Neural cell (in vitro differentiated cells): Measurements from ENCODE around the gene GGA1. TPM values are rescaled to one million over a fixed set of nuclear protein-coding genes. Genes with fewer than 3 reads are reported as not detected.

ENCODE experiments used
- H2AFZ ChIP-seq: fragments of 200-600, 300-800 bp; sonication (generic), shearing (Covaris generic); 2 replicates; pipeline ENCODE4 v1.6.0; 2014; ENCODE audit warnings: low read depth, mild to moderate bottlenecking, antibody characterized with exemption, low read length, moderate library complexity
- H3F3A ChIP-seq: fragments of 200-600 bp; shearing (Covaris generic); 2 replicates; pipeline ENCODE4 v1.6.1; 2016; ENCODE audit warnings: mild to moderate bottlenecking, moderate library complexity, mixed read lengths, antibody characterized with exemption, low read length; ENCODE audit not compliant: insufficient read depth, poor library complexity, severe bottlenecking
- H3K27ac ChIP-seq: fragments of 200-600, 300-800 bp; sonication (generic), shearing (Covaris generic); 2 replicates; pipeline ENCODE4 v1.5.1; 2014; ENCODE audit warnings: mild to moderate bottlenecking, low read length, moderate library complexity
- H3K27me3 ChIP-seq: fragments of 300-800, 200-600 bp; sonication (generic), shearing (Covaris generic); 2 replicates; pipeline ENCODE4 v1.6.0; 2014; ENCODE audit warnings: mild to moderate bottlenecking, low read depth, low read length, moderate library complexity; ENCODE audit not compliant: insufficient read depth
- H3K36me3 ChIP-seq: fragments of 300-800, 200-600 bp; sonication (generic), shearing (Covaris generic); 2 replicates; pipeline ENCODE4 v1.5.1; 2014; ENCODE audit warnings: mild to moderate bottlenecking, antibody characterized with exemption, low read length, moderate library complexity; ENCODE audit not compliant: insufficient read depth
- H3K4me2 ChIP-seq: fragments of 300-800, 200-600 bp; sonication (generic), shearing (Covaris generic); 2 replicates; pipeline ENCODE4 v1.6.0; 2014; ENCODE audit warnings: mild to moderate bottlenecking, low read length
- H3K4me3 ChIP-seq: fragments of 300-800, 200-600 bp; sonication (generic), shearing (Covaris generic); 2 replicates; pipeline ENCODE4 v1.5.1; 2014; ENCODE audit warnings: mild to moderate bottlenecking, low read length, moderate library complexity
- H3K79me2 ChIP-seq: fragments of 200-600 bp; shearing (Covaris generic); replicated peaks from 2 replicates; pipeline ENCODE4 v1.6.0; 2014; ENCODE audit warnings: mild to moderate bottlenecking, low read length, moderate library complexity; ENCODE audit not compliant: insufficient read depth
- H3K9ac ChIP-seq: fragments of 300-800, 200-600 bp; sonication (generic), shearing (Covaris generic); 2 replicates; pipeline ENCODE4 v1.6.1; 2016; ENCODE audit warnings: mild to moderate bottlenecking, low read length, mixed read lengths
- H3K9me2 ChIP-seq: fragments of 200-600 bp; shearing (Covaris generic); 2 replicates; pipeline ENCODE4 v1.6.1; 2016; ENCODE audit warnings: mild to moderate bottlenecking, low read length, mixed read lengths; ENCODE audit not compliant: insufficient read depth
- H3K9me3 ChIP-seq: fragments of 200-600, 300-800 bp; sonication (generic), shearing (Covaris generic); 2 replicates; pipeline ENCODE4 v1.6.1; 2016; ENCODE audit warnings: mild to moderate bottlenecking, mixed run types, low read length, moderate library complexity, mixed read lengths
- H4K20me1 ChIP-seq: fragments of 200-600 bp; shearing (Covaris generic); 2 replicates; pipeline ENCODE4 v1.6.1; 2016; ENCODE audit warnings: mild to moderate bottlenecking, mixed run types; ENCODE audit not compliant: insufficient read depth
- EP300 ChIP-seq: fragments of 450-650 bp; conservative IDR thresholded peaks from 2 replicates; pipeline ENCODE4 v1.6.1; 2014; ENCODE audit warnings: antibody characterized with exemption, mild to moderate bottlenecking, moderate library complexity; ENCODE audit not compliant: poor library complexity, severe bottlenecking
- EZH2 ChIP-seq: fragments of 200-600, 300-800 bp; shearing (Covaris generic), sonication (generic); IDR thresholded peaks from 2 replicates; pipeline ENCODE4 v1.6.1; 2014; ENCODE audit warnings: antibody characterized with exemption, low read length, borderline replicate concordance, mild to moderate bottlenecking; ENCODE audit not compliant: insufficient read depth, poor library complexity, severe bottlenecking
- MXI1 ChIP-seq: fragments of 450-650 bp; conservative IDR thresholded peaks from 2 replicates; pipeline ENCODE4 v1.6.1; 2014; ENCODE audit warnings: antibody characterized with exemption, mild to moderate bottlenecking; ENCODE audit not compliant: poor library complexity, severe bottlenecking
- POLR2AphosphoS5 ChIP-seq: IDR thresholded peaks from 2 replicates; pipeline ENCODE4 v1.6.1; 2012
- RAD21 ChIP-seq: fragments of 450-650 bp; conservative IDR thresholded peaks from 2 replicates; pipeline ENCODE4 v1.6.1; 2014; ENCODE audit warnings: antibody characterized with exemption, mild to moderate bottlenecking, moderate library complexity
- SMC3 ChIP-seq: fragments of 450-650 bp; conservative IDR thresholded peaks from 2 replicates; pipeline ENCODE4 v1.6.1; 2014; ENCODE audit warnings: antibody characterized with exemption, mild to moderate bottlenecking, moderate library complexity; ENCODE audit not compliant: poor library complexity
- TAF1 ChIP-seq: IDR thresholded peaks from 2 replicates; pipeline ENCODE4 v1.6.1; 2012; ENCODE audit warnings: low read depth
- polyA plus RNA-seq: library from polyadenylated mRNA; depleted of rRNA; stranded (reverse); fragments of >200 nt; gene quantifications from 2 replicates; pipeline ENCODE4 v1.2.3, GENCODE V29; 2014
- TF ChIP-seq, protein P1 (sequence below): fragments of 450-650 bp; IDR thresholded peaks from 2 replicates; pipeline ENCODE4 v1.5.1; 2014; ENCODE audit warnings: antibody characterized with exemption, mild to moderate bottlenecking, moderate library complexity; ENCODE audit not compliant: poor library complexity, severe bottlenecking
- TF ChIP-seq, protein P2 (sequence below): IDR thresholded peaks from 2 replicates; pipeline ENCODE4 v1.6.1; 2012; ENCODE audit warnings: borderline replicate concordance

Gene GGA1
- polyA plus RNA-seq, 1 donor from 2014 or later = 57.5 TPM

DNA sequence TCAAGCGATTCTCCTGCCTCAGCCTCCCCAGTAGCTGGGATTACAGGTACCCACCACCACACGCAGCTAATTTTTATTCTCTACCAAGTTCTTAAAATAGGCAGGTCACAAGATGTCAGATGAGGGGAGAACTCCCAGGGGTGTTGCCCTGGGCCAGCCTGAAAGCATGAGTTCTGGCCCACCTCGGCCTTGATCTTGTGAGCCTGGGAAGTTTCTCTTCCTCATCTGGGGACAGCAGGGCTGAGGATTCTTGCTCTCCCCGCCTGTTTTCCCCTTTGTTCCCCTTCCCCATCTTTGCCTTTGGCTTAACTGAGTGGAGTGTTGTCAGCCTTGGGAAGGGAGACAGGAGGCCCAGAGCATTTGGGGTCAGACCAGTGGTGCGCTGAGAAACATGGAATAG is 53.4 kb downstream of the GGA1 start:
- Histone ChIP-seq H3K36me3 (no peaks in the 10 kb centered on the region), H3K9ac (peak overlapping the region; percentile 69), H3K79me2 (peaks cover 23% of the 10 kb centered on the region), H3K9me3 (no peaks in the 10 kb centered on the region), H3F3A (peaks cover 3% of the 10 kb centered on the region), H3K27ac (peak overlapping the region; percentile 94), H3K4me2 (no peak overlapping the region), H2AFZ (no peak overlapping the region), H3K27me3 (no peaks in the 10 kb centered on the region), H3K4me3 (peak overlapping the region; percentile 38), H4K20me1 (no peaks in the 10 kb centered on the region), H3K9me2 (no peaks in the 10 kb centered on the region)
- TF ChIP-seq, protein P1, sequence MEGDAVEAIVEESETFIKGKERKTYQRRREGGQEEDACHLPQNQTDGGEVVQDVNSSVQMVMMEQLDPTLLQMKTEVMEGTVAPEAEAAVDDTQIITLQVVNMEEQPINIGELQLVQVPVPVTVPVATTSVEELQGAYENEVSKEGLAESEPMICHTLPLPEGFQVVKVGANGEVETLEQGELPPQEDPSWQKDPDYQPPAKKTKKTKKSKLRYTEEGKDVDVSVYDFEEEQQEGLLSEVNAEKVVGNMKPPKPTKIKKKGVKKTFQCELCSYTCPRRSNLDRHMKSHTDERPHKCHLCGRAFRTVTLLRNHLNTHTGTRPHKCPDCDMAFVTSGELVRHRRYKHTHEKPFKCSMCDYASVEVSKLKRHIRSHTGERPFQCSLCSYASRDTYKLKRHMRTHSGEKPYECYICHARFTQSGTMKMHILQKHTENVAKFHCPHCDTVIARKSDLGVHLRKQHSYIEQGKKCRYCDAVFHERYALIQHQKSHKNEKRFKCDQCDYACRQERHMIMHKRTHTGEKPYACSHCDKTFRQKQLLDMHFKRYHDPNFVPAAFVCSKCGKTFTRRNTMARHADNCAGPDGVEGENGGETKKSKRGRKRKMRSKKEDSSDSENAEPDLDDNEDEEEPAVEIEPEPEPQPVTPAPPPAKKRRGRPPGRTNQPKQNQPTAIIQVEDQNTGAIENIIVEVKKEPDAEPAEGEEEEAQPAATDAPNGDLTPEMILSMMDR = no peak
- TF ChIP-seq, protein P2, sequence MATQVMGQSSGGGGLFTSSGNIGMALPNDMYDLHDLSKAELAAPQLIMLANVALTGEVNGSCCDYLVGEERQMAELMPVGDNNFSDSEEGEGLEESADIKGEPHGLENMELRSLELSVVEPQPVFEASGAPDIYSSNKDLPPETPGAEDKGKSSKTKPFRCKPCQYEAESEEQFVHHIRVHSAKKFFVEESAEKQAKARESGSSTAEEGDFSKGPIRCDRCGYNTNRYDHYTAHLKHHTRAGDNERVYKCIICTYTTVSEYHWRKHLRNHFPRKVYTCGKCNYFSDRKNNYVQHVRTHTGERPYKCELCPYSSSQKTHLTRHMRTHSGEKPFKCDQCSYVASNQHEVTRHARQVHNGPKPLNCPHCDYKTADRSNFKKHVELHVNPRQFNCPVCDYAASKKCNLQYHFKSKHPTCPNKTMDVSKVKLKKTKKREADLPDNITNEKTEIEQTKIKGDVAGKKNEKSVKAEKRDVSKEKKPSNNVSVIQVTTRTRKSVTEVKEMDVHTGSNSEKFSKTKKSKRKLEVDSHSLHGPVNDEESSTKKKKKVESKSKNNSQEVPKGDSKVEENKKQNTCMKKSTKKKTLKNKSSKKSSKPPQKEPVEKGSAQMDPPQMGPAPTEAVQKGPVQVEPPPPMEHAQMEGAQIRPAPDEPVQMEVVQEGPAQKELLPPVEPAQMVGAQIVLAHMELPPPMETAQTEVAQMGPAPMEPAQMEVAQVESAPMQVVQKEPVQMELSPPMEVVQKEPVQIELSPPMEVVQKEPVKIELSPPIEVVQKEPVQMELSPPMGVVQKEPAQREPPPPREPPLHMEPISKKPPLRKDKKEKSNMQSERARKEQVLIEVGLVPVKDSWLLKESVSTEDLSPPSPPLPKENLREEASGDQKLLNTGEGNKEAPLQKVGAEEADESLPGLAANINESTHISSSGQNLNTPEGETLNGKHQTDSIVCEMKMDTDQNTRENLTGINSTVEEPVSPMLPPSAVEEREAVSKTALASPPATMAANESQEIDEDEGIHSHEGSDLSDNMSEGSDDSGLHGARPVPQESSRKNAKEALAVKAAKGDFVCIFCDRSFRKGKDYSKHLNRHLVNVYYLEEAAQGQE = no peak
- TF ChIP-seq TAF1 = no peak
- TF ChIP-seq SMC3 = no peak
- no peak for TF ChIP-seq EP300
- no peak for TF ChIP-seq POLR2AphosphoS5
- TF ChIP-seq EZH2 = no peak

DNA sequence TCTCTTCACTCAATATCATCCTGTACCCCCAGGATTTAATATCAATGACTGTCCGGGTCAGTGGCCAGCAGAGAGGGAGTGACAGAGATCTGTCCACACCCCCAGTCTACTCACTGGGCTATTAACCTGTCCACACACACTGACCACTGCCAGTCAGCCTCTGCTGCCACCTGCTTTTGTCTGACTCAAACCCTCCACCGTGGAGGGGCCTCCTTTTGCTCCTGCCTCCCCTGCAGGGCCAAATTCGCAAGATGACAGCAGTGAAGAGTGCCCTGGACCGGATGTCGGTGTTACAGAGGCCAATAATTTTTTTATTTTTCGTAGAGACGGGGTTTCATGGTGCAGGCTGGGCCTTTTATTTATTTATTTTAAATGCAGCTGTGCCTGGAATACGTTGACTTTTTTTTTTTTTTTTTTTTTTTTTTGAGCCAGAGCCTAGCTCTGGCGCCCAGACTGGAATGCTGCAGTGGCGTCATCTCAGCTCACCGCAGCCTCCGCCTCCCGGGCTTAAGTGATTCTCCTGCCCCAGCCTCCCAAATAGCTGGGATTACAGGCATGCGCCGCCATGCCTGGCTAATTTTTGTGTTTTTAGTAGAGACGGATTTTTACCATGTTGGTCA is 55.0 kb downstream of the GGA1 start:
- H3K79me2 ChIP-seq = peaks cover 23% of the 10 kb centered on the region
- no peak overlapping the region for H3K27ac ChIP-seq
- no peaks in the 10 kb centered on the region for H3K27me3 ChIP-seq
- TF ChIP-seq TAF1 (no peak), MXI1 (no peak), POLR2AphosphoS5 (no peak), EP300 (no peak), EZH2 (no peak), RAD21 (no peak), SMC3 (no peak)
- TF ChIP-seq, protein P1 = no peak
- TF ChIP-seq, protein P2 = no peak
- no peaks in the 10 kb centered on the region for H3F3A ChIP-seq
- no peak overlapping the region for H3K4me2 ChIP-seq
- H2AFZ ChIP-seq = no peak overlapping the region
- H3K36me3 ChIP-seq = no peaks in the 10 kb centered on the region
- H3K9me2 ChIP-seq = no peaks in the 10 kb centered on the region
- H3K9ac ChIP-seq = no peak overlapping the region
- H3K9me3 ChIP-seq = no peaks in the 10 kb centered on the region
- H3K4me3 ChIP-seq = no peak overlapping the region
- H4K20me1 ChIP-seq = no peaks in the 10 kb centered on the region
